ENCODE data around the gene KCTD1. TPM values are rescaled to one million over a fixed set of nuclear protein-coding genes. Genes with fewer than 3 reads are reported as not detected.

The KCTD1 gene
- total RNA-seq, 2 experiments from 2014 or later: 10.1 to 10.3 TPM

GRCh38 chr18:26549263-26550094, 1.1 kb upstream of the KCTD1 start:
- peaks cover 38% of the 10 kb centered on the region for H3K4me1 ChIP-seq (ENCODE audit: insufficient read depth, low read length, poor library complexity, severe bottlenecking)
- H3K9me2 ChIP-seq (ENCODE audit: insufficient read depth, low read length): no peaks in the 10 kb centered on the region
- intact Hi-C loops (cut with micrococcal nuclease; ENCODE audit: unreplicated experiment): loop anchor here (2.0 to 10.0 kb wide), 3 partner anchors 92 to 425 kb away; no protein-coding TSS in a partner anchor
- H2AFZ ChIP-seq (ENCODE audit: low read length): peak overlapping the region; percentile 90
- BruUV-seq (replicated peaks): no TSS peak
- peak; percentile 34 for DNase-seq (ENCODE audit: low spot score)
- peak overlapping the region; percentile 83 for H3K4me3 ChIP-seq (ENCODE audit: low read depth, low read length, poor library complexity, severe bottlenecking)
- H3K4me2 ChIP-seq (ENCODE audit: low read length): peak overlapping the region; percentile 92
- ChIA-PET CTCF (ENCODE audit: unreplicated experiment) (no interaction called here), POLR2A (interaction anchor here (1.0 kb wide), 1 partner anchor 8 kb away, joined by 11 read pairs; no protein-coding TSS in a partner anchor)
- H3K9me3 ChIP-seq (ENCODE audit: low read length): no peaks in the 10 kb centered on the region
- 0 out of 2 replicates have a peak, but pooled peaks cover 8% of the 10 kb centered on the region for H4K20me1 ChIP-seq (ENCODE audit: insufficient read depth, low read length)
- H3K79me2 ChIP-seq (ENCODE audit: insufficient read depth, low read depth, low read length): no peaks in the 10 kb centered on the region
- peaks cover 3% of the 10 kb centered on the region; the same call in 1 of the 2 replicates for H3K36me3 ChIP-seq (ENCODE audit: insufficient read depth, low read length)
- TF ChIP-seq EZH2phosphoT487 (IDR thresholded peaks at IDR 0.05; ENCODE audit: borderline replicate concordance, low read depth, low read length): no peak
- TF ChIP-seq CTCF (conservative IDR thresholded peaks at IDR 0.05; ENCODE audit: low read length): no peak
- H3K27ac ChIP-seq (ENCODE audit: low read depth, low read length, poor library complexity, severe bottlenecking): no peak overlapping the region

- H3K4me1 ChIP-seq (ENCODE audit: insufficient read depth, low read length, poor library complexity, severe bottlenecking): peaks cover 40% of the 10 kb centered on the region
- H3K9me2 ChIP-seq (ENCODE audit: insufficient read depth, low read length): no peaks in the 10 kb centered on the region
- TF ChIP-seq EZH2phosphoT487 (IDR thresholded peaks at IDR 0.05; ENCODE audit: borderline replicate concordance, low read depth, low read length) (no peak), CTCF (conservative IDR thresholded peaks at IDR 0.05; ENCODE audit: low read length) (peak; percentile 65)
- peak overlapping the region; percentile 90 for H2AFZ ChIP-seq (ENCODE audit: low read length)
- H3K4me2 ChIP-seq (ENCODE audit: low read length): peak overlapping the region; percentile 92
- H4K20me1 ChIP-seq (ENCODE audit: insufficient read depth, low read length): 0 out of 2 replicates have a peak, but pooled peaks cover 8% of the 10 kb centered on the region
- H3K79me2 ChIP-seq (ENCODE audit: insufficient read depth, low read depth, low read length): no peaks in the 10 kb centered on the region
- peak; percentile 55 for DNase-seq (ENCODE audit: low spot score)
- CTCF ChIA-PET (ENCODE audit: unreplicated experiment): interaction anchor here (0.6 to 1.0 kb wide), 2 partner anchors 79 to 89 kb away, joined by 3 read pairs; no protein-coding TSS in a partner anchor
- peak overlapping the region; percentile 83 for H3K4me3 ChIP-seq (ENCODE audit: low read depth, low read length, poor library complexity, severe bottlenecking)
- intact Hi-C loops (cut with micrococcal nuclease; ENCODE audit: unreplicated experiment): loop anchor here (2.0 to 10.0 kb wide), 3 partner anchors 91 to 427 kb away; no protein-coding TSS in a partner anchor
- BruUV-seq (replicated peaks): no TSS peak
- no peak overlapping the region for H3K27ac ChIP-seq (ENCODE audit: low read depth, low read length, poor library complexity, severe bottlenecking)
- POLR2A ChIA-PET: interaction anchor here (1.0 to 1.1 kb wide), 2 partner anchors 10 to 86 kb away, joined by 4 to 11 read pairs; no protein-coding TSS in a partner anchor
- peaks cover 3% of the 10 kb centered on the region; the same call in 1 of the 2 replicates for H3K36me3 ChIP-seq (ENCODE audit: insufficient read depth, low read length)
- no peaks in the 10 kb centered on the region for H3K9me3 ChIP-seq (ENCODE audit: low read length)
Observed at GRCh38 chr18:26547646-26548414, 523 bp downstream of the KCTD1 start.

Measured in OCI-LY7 (cell line).